Endothelial cell (in vitro differentiated cells): Measurements from ENCODE around the gene SIL1. TPM values are rescaled to one million over a fixed set of nuclear protein-coding genes. Genes with fewer than 3 reads are reported as not detected.

Experiments
- DNase-seq: peaks from one replicate; pipeline ENCODE4 v3.0.0; 2021; ENCODE audit warnings: low spot score
- H3K27ac Mint-ChIP-seq: one replicate; pipeline ENCODE4 v1.8.0; 2021; ENCODE audit warnings: mixed read lengths, inconsistent platforms; ENCODE audit not compliant: unreplicated experiment
- H3K27me3 Mint-ChIP-seq: one replicate; pipeline ENCODE4 v1.8.0; 2021; ENCODE audit warnings: mild to moderate bottlenecking, moderate library complexity, mixed read lengths, inconsistent platforms; ENCODE audit not compliant: unreplicated experiment
- H3K36me3 Mint-ChIP-seq: one replicate; pipeline ENCODE4 v1.8.0; 2021; ENCODE audit warnings: mild to moderate bottlenecking, low read depth, mixed read lengths, inconsistent platforms; ENCODE audit not compliant: unreplicated experiment
- H3K4me1 Mint-ChIP-seq: one replicate; pipeline ENCODE4 v1.8.0; 2021; ENCODE audit warnings: mild to moderate bottlenecking, mixed read lengths, inconsistent platforms; ENCODE audit not compliant: unreplicated experiment
- H3K4me3 Mint-ChIP-seq: one replicate; pipeline ENCODE4 v1.8.0; 2021; ENCODE audit warnings: mild to moderate bottlenecking, mixed read lengths, inconsistent platforms; ENCODE audit not compliant: unreplicated experiment
- H3K9me3 Mint-ChIP-seq: one replicate; pipeline ENCODE4 v1.8.0; 2021; ENCODE audit warnings: mixed read lengths, inconsistent platforms; ENCODE audit not compliant: unreplicated experiment
- CTCF ChIP-seq: fragments of 200-600 bp; sonication (generic); IDR thresholded peaks from one replicate; pipeline ENCODE4 v1.5.0; 2021; ENCODE audit warnings: antibody characterized with exemption; ENCODE audit not compliant: unreplicated experiment
- total RNA-seq: library from RNA; stranded (reverse); fragmentation: NEBNext Ultra II Directional; extraction: Animal tissue kit (Norgen Biotek cat#: 25700); gene quantifications from one replicate; pipeline ENCODE4 v1.2.1, GENCODE V29; 2021; ENCODE audit not compliant: unreplicated experiment

The SIL1 gene
- total RNA-seq, 1 donor from 2014 or later, result 35.6 TPM

GRCh38 chr5:139064613-139065012 is 133.6 kb downstream of the SIL1 start:
- Mint-ChIP-seq H3K4me3 (no peak overlapping the region), H3K9me3 (no peaks in the 10 kb centered on the region), H3K27ac (no peak overlapping the region), H3K36me3 (no peaks in the 10 kb centered on the region), H3K27me3 (peaks cover 5% of the 10 kb centered on the region), H3K4me1 (peaks cover 18% of the 10 kb centered on the region)
- no peak for DNase-seq
- TF ChIP-seq CTCF, result no peak

- Mint-ChIP-seq H3K36me3 (no peaks in the 10 kb centered on the region), H3K9me3 (no peaks in the 10 kb centered on the region), H3K27ac (no peak overlapping the region), H3K4me1 (peaks cover 18% of the 10 kb centered on the region), H3K27me3 (peaks cover 5% of the 10 kb centered on the region), H3K4me3 (no peak overlapping the region)
- no peak for DNase-seq
- no peak for TF ChIP-seq CTCF
Observed at GRCh38 chr5:139063664-139064054, 134.5 kb downstream of the SIL1 start.

DNA sequence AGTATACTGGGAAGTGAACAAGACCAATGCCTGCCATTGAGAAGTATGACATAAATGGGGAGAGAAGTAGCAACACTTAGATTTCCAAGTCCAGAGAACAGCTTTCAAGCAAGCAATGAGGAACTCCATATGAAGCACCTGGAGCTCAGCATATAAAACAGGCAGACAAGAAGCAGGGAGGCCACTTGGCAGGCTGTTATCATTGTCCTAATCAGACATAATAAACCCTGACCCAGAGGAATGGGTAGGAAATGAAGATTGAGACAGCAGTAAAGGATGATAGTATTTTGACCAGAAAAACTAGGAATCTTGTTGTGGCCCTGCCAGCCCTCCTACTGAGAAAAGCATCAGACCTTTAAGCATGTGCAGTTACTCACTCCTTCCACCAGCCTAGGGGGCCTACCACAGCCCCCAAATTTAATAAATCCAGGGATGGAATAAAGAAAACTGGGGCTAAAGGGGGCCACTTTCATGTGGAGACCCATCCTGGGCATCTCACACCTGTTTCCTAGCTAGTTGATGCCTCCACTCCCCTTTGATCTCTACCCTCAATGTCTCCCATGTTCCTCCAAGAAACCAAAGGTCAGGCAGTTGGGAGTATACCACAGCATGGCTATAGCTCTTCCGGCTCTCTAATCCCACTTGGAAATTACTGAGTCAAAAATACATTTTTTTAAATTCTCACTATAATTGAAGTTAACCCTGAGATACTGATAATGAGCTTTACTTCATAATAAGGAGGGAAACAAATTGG is 135.1 kb downstream of the SIL1 start:
- TF ChIP-seq CTCF, result no peak
- H3K9me3 Mint-ChIP-seq, result no peaks in the 10 kb centered on the region
- H3K27me3 Mint-ChIP-seq, result peaks cover 5% of the 10 kb centered on the region
- no peak overlapping the region for H3K27ac Mint-ChIP-seq
- DNase-seq, result no peak
- no peak overlapping the region for H3K4me3 Mint-ChIP-seq
- no peaks in the 10 kb centered on the region for H3K36me3 Mint-ChIP-seq
- H3K4me1 Mint-ChIP-seq, result peaks cover 16% of the 10 kb centered on the region

- Mint-ChIP-seq H3K36me3 (no peaks in the 10 kb centered on the region), H3K4me3 (no peak overlapping the region), H3K27me3 (peaks cover 2% of the 10 kb centered on the region), H3K4me1 (peaks cover 16% of the 10 kb centered on the region), H3K9me3 (no peaks in the 10 kb centered on the region), H3K27ac (peak overlapping the region; percentile 86)
- no peak for TF ChIP-seq CTCF
- DNase-seq, result no peak
Observed at GRCh38 chr5:139061856-139062255, 136.3 kb downstream of the SIL1 start.

- DNase-seq, result no peak
- H3K4me3 Mint-ChIP-seq, result no peak overlapping the region
- H3K4me1 Mint-ChIP-seq, result peaks cover 16% of the 10 kb centered on the region
- peaks cover 2% of the 10 kb centered on the region for H3K27me3 Mint-ChIP-seq
- peak overlapping the region; percentile 86 for H3K27ac Mint-ChIP-seq
- H3K9me3 Mint-ChIP-seq, result no peaks in the 10 kb centered on the region
- TF ChIP-seq CTCF, result no peak
- no peaks in the 10 kb centered on the region for H3K36me3 Mint-ChIP-seq
Observed at GRCh38 chr5:139061274-139061673, 136.9 kb downstream of the SIL1 start.
